DOHH2 (cell line): ENCODE data around the gene LY6G5B.

Experiments
- H3F3A ChIP-seq: fragments of 200-600 bp; sonication (generic), shearing (Covaris generic); 2 replicates; pipeline ENCODE4 v1.6.0; 2016; ENCODE audit warnings: antibody characterized with exemption, mild to moderate bottlenecking; ENCODE audit not compliant: control insufficient read depth, insufficient read depth
- H3K27ac ChIP-seq: fragments of 200-600 bp; sonication (generic); 2 replicates; pipeline ENCODE4 v1.5.1; 2014; ENCODE audit warnings: low read depth, mild to moderate bottlenecking, low read length, moderate library complexity
- H3K27me3 ChIP-seq: fragments of 200-600 bp; sonication (generic); 2 replicates; pipeline ENCODE4 v1.6.1; 2014; ENCODE audit warnings: mild to moderate bottlenecking, low read length, mixed read lengths; ENCODE audit not compliant: control insufficient read depth
- H3K36me3 ChIP-seq: fragments of 200-600 bp; sonication (generic); 2 replicates; pipeline ENCODE4 v1.6.1; 2014; ENCODE audit warnings: mild to moderate bottlenecking, low read length, moderate library complexity, mixed read lengths; ENCODE audit not compliant: control insufficient read depth
- H3K4me1 ChIP-seq: fragments of 200-600 bp; sonication (generic); 2 replicates; pipeline ENCODE4 v1.6.1; 2014; ENCODE audit warnings: mild to moderate bottlenecking, low read length, mixed read lengths; ENCODE audit not compliant: control insufficient read depth
- H3K4me2 ChIP-seq: fragments of 200-600 bp; sonication (generic); 2 replicates; pipeline ENCODE4 v1.6.0; 2014; ENCODE audit warnings: mild to moderate bottlenecking, low read length, moderate library complexity
- H3K4me3 ChIP-seq: fragments of 200-600 bp; sonication (generic); 2 replicates; pipeline ENCODE4 v1.5.1; 2014; ENCODE audit warnings: mild to moderate bottlenecking, low read length, mixed read lengths
- H3K79me2 ChIP-seq: fragments of 200-600 bp; sonication (generic); 2 replicates; pipeline ENCODE4 v1.6.1; 2014; ENCODE audit warnings: mild to moderate bottlenecking, low read length, mixed read lengths; ENCODE audit not compliant: control insufficient read depth
- H3K9me2 ChIP-seq: fragments of 200-600 bp; sonication (generic); replicated peaks from 2 replicates; pipeline ENCODE4 v1.6.1; 2014; ENCODE audit warnings: mild to moderate bottlenecking, low read length, mixed read lengths; ENCODE audit not compliant: control insufficient read depth
- H3K9me3 ChIP-seq: fragments of 200-600 bp; sonication (generic); 2 replicates; pipeline ENCODE4 v1.6.1; 2014; ENCODE audit warnings: antibody characterized with exemption, low read length, mixed read lengths; ENCODE audit not compliant: control insufficient read depth, insufficient read depth
- H4K20me1 ChIP-seq: fragments of 200-600 bp; sonication (generic); 2 replicates; pipeline ENCODE4 v1.6.0; 2014; ENCODE audit warnings: low read depth, mild to moderate bottlenecking, antibody characterized with exemption, low read length, moderate library complexity; ENCODE audit not compliant: control insufficient read depth, insufficient read depth
- EZH2phosphoT487 ChIP-seq: fragments of 200-600 bp; sonication (generic); IDR thresholded peaks from 2 replicates; pipeline ENCODE4 v1.6.1; 2017; ENCODE audit warnings: borderline replicate concordance, mild to moderate bottlenecking, antibody characterized with exemption, low read length, moderate library complexity, mixed read lengths
- TF ChIP-seq, protein P1 (sequence below): fragments of 200-600 bp; sonication (generic); IDR thresholded peaks from one replicate; pipeline ENCODE4 v1.5.1; 2014; ENCODE audit warnings: antibody characterized with exemption, mild to moderate bottlenecking, low read depth, low read length; ENCODE audit not compliant: poor library complexity, severe bottlenecking

LY6G5B gene

DNA sequence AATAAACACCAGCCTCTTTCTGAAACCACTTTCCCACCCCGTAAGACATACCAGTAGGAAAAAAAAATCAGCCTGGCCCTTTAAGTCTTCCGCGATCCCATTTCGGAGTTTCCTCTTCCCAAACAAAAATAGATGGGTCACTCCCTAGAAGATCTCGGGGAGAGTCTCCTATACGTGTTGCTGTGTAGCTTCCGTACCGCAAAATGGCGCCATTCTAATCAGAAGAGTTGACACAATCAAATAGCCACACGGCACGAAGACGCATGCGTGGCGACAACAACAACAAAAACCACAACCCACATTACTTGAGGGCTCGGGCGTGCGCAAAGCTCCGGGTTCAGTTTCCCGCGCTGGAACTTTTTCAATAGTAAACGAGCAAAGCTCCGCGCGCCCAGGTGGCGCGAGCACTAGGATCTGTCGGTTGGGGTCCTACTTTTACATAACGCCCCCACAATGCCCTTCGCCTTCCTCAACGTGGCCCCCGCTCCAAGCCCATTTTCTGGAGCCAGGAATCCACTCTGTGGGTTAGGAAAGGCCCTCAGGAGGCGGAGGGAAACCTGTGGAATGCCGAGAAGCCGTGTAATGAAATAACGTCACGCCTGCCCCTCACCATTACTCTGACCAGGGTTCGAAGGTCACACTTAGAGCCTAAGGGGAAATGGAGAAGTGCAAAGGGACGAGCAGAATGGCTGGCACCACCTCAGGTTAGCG, 4.8 kb upstream of the LY6G5B start, which contains the start of gene GPANK1:
Gene GPANK1, minus strand, starts transcription at position 208 of the 711 bp plus-strand sequence. CDS start 519 bp downstream, outside the sequence.
- peak within 1 kb of the TSS; percentile 99 for H3K4me2 ChIP-seq
- H3K27ac ChIP-seq: peak within 1 kb of the TSS; percentile 97
- TF ChIP-seq, protein P1, sequence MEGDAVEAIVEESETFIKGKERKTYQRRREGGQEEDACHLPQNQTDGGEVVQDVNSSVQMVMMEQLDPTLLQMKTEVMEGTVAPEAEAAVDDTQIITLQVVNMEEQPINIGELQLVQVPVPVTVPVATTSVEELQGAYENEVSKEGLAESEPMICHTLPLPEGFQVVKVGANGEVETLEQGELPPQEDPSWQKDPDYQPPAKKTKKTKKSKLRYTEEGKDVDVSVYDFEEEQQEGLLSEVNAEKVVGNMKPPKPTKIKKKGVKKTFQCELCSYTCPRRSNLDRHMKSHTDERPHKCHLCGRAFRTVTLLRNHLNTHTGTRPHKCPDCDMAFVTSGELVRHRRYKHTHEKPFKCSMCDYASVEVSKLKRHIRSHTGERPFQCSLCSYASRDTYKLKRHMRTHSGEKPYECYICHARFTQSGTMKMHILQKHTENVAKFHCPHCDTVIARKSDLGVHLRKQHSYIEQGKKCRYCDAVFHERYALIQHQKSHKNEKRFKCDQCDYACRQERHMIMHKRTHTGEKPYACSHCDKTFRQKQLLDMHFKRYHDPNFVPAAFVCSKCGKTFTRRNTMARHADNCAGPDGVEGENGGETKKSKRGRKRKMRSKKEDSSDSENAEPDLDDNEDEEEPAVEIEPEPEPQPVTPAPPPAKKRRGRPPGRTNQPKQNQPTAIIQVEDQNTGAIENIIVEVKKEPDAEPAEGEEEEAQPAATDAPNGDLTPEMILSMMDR: no peak
- no peak for TF ChIP-seq EZH2phosphoT487
- H3K4me3 ChIP-seq: peak within 1 kb of the TSS; percentile 95
- peaks cover 74% of the 10 kb centered on the region for H3K79me2 ChIP-seq
- H3F3A ChIP-seq: peaks cover 11% of the 10 kb centered on the region
- peaks cover 11% of the 10 kb centered on the region; the same call in 1 of the 2 replicates for H4K20me1 ChIP-seq
- peaks cover 49% of the 10 kb centered on the region for H3K4me1 ChIP-seq
- H3K9me2 ChIP-seq: no peaks in the 10 kb centered on the region
- no peaks in the 10 kb centered on the region for H3K9me3 ChIP-seq
- H3K36me3 ChIP-seq: peaks cover 86% of the 10 kb centered on the region
- H3K27me3 ChIP-seq: no peaks in the 10 kb centered on the region

DNA sequence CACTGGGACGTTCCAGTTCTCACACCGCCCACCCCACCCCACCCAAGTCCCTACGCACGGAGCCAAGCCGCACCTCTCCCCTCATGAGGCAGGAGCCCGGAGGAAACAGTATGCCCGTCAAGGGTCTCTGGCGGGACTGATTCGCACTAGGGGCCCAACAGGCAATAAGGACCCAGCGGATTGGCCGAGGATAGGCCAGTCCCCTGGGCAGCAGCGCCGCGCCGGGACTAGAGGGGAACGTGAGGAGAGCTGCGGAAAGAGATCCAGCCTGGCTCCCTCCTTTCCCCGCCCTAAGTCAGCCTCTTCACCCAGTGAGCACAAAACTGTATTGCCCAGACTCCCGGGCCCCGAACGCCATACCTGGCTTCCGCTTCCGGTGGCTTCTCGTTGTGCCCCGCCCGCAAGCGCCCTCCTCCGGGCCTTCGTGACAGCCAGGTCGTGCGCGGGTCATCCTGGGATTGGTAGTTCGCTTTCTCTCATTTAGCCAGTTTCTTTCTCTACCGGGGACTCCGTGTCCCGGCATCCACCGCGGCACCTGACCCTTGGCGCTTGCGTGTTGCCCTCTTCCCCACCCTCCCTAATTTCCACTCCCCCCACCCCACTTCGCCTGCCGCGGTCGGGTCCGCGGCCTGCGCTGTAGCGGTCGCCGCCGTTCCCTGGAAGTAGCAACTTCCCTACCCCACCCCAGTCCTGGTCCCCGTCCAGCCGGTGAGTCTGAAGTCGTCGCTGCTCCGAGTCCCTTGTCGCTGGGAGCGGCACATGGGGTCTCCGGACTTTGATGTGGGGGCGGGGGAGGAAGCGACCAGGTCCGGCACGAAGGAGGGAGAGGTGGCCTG, 4.1 kb upstream of the LY6G5B start, which contains the start of gene CSNK2B:
Gene CSNK2B, plus strand, starts transcription at position 580 of the 836 bp plus-strand sequence. CDS start 752 bp downstream, outside the sequence.
- Histone ChIP-seq H3K36me3 (peaks cover 88% of the 10 kb centered on the region), H3K9me2 (no peaks in the 10 kb centered on the region)

DNA sequence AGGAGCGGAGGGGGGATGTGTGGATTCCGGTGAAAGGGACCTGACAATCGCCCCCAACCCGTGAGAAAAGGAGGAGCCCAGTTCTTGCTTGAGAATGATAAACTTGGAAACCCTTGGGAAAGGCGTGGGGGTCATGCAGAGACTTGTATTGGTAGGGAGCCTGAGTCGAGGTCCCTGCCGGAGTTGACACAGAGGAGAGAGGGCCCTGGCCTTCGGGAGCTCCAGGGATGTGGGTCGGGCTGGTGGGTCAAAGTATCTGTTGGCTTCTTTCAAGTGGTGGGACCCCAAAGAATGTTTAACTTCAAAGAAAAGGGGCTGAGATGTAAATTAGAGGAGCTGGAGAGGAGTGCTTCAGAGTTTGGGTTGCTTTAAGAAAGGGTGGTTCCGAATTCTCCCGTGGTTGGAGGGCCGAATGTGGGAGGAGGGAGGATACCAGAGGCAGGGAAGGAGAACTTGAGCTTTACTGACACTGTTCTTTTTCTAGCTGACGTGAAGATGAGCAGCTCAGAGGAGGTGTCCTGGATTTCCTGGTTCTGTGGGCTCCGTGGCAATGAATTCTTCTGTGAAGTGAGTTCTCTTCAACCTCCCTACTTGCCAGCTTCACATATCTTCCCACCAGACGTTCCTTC, 3.3 kb upstream of the LY6G5B start:
- Histone ChIP-seq H3K4me3 (peak overlapping the region; percentile 95), H3F3A (peaks cover 8% of the 10 kb centered on the region), H3K9me2 (no peaks in the 10 kb centered on the region), H4K20me1 (peaks cover 11% of the 10 kb centered on the region; the same call in 1 of the 2 replicates), H3K27ac (peak overlapping the region; percentile 97), H3K4me2 (peak overlapping the region; percentile 85), H3K79me2 (peaks cover 64% of the 10 kb centered on the region), H3K9me3 (no peaks in the 10 kb centered on the region), H3K36me3 (peaks cover 88% of the 10 kb centered on the region), H3K27me3 (no peaks in the 10 kb centered on the region), H3K4me1 (peaks cover 41% of the 10 kb centered on the region)
- TF ChIP-seq, protein P1: no peak
- TF ChIP-seq EZH2phosphoT487: no peak

More for the DNA sequence above, 4.1 kb upstream of the LY6G5B start, which contains the start of gene CSNK2B:
- TF ChIP-seq, protein P1: no peak
- no peak for TF ChIP-seq EZH2phosphoT487
- Histone ChIP-seq H3K27ac (peak within 1 kb of the TSS; percentile 97), H3K9me3 (no peaks in the 10 kb centered on the region), H3K4me3 (peak within 1 kb of the TSS; percentile 95), H3K79me2 (peaks cover 68% of the 10 kb centered on the region), H3K27me3 (no peaks in the 10 kb centered on the region), H3K4me1 (peaks cover 49% of the 10 kb centered on the region), H3K4me2 (peak within 1 kb of the TSS; percentile 99), H4K20me1 (peaks cover 11% of the 10 kb centered on the region; the same call in 1 of the 2 replicates), H3F3A (peaks cover 11% of the 10 kb centered on the region)
